ENCODE data around the gene CASZ1.

DNA sequence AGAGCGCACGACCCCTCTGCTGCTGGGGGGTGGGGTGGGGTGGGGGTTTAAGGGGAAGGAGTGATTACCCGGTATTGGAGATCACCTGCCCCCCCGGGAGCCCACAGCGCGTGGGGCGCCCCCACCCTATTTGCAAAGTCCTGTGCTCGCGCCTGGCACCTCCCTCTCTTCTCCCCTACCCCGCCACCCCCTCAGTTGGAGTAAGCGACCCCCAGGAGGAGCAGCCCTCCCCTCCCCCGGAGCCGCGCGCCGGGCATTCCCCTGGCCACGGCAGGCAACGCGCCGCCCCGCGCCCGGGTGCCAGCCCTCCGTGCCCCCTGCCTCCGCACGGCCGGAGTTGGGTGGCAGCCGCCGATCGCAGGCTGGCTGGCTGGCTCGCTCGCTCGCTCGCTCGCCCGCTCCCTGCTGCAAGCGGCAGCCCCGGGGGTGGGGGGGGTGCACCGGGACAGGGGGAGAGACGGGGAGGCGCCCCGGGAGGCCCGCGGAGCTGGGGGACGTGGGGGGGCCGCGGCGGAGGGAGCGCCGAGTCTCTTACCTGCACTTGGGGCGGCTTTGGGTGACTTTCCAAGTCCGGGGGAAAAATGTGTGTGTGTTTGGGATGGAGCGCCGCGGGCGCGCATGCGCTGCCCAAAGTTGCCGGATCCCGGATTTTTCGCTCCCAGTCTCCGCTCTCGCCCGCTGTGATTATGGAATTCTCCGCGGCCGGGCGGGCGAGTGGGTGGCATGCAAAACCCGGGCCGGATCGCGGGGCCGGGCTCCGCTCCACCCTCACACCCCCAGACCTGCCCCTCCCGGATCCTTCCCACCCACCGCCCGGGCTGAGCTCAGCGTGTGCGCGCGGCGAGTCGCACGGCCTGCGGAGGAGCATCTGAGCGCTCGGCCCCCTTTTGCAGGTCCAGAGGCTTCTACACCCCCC lies at the start of gene CASZ1:
- TF ChIP-seq, protein P1, sequence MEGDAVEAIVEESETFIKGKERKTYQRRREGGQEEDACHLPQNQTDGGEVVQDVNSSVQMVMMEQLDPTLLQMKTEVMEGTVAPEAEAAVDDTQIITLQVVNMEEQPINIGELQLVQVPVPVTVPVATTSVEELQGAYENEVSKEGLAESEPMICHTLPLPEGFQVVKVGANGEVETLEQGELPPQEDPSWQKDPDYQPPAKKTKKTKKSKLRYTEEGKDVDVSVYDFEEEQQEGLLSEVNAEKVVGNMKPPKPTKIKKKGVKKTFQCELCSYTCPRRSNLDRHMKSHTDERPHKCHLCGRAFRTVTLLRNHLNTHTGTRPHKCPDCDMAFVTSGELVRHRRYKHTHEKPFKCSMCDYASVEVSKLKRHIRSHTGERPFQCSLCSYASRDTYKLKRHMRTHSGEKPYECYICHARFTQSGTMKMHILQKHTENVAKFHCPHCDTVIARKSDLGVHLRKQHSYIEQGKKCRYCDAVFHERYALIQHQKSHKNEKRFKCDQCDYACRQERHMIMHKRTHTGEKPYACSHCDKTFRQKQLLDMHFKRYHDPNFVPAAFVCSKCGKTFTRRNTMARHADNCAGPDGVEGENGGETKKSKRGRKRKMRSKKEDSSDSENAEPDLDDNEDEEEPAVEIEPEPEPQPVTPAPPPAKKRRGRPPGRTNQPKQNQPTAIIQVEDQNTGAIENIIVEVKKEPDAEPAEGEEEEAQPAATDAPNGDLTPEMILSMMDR (conservative IDR thresholded peaks at IDR 0.05 in 1 of 2, IDR thresholded peaks at IDR 0.05 in 1 of 2; ENCODE audit: low read depth in 1 of 2, low read length in 2 of 2) = no peak
- no peak for TF ChIP-seq EZH2 (IDR thresholded peaks at IDR 0.05; ENCODE audit: low read length, missing control alignments)
